ENCODE measurements around the gene CD48.
"Not testable (repeated sequence)": the region's sequence is repeated elsewhere in the genome, so short reads cannot be mapped to it uniquely, and the experiment has no call there.

CD48 gene

DNA sequence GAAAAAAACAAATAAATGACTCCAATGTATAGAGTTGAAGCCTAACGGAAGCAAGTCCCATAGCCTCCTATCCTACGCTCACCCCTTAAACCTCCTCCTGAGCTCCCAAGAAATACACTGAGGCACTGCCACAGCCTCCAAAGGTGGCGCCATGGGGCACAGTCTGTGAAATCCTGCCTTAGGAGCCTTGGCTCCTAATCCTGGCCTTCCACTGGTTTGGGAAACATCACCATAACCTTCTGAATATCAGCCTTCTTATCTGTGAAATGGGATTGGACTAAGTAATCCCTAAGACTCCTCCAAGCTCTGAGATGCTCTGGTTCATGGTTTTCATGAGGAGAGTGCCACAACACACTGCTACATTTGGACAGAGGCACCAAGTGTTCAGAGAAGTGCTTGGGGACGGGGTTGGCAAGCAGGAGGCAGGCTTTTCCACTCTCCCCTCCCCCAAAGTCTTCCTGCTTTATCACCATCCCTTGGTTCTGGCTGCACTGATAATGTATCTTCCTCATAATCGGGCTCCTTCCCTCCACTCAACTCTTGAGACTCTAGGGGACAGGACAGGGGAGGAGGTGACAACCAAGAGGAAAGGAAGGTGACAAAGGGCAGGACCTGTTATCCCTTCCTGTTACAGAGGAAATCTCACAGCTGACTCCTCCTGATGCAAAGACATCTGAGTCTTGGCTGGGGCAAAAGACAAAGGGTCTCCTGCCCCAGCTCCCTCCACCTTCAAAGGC, 30.2 kb upstream of the CD48 start:
- DNase-seq = no peak

DNA sequence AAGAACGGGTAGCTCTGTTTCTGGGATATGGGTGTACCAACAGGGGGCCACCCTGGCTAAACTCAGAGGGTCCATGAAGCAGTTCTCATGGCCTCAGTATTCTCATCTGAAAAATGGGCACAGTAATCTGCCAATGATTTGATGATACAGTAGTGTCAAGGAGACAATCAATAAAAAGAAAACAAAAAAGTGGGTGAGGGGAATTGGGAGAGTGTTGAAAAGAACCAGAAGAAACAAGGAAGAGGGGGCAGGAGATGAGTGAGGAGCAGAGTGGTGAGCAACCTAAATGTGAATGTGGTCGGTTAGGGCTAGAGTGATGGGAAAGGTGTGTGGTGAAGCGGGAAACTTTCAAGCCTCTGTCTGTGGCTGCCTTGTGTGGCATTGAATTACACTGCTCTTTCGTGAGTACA, 29.5 kb upstream of the CD48 start:
- DNase-seq = no peak

DNA sequence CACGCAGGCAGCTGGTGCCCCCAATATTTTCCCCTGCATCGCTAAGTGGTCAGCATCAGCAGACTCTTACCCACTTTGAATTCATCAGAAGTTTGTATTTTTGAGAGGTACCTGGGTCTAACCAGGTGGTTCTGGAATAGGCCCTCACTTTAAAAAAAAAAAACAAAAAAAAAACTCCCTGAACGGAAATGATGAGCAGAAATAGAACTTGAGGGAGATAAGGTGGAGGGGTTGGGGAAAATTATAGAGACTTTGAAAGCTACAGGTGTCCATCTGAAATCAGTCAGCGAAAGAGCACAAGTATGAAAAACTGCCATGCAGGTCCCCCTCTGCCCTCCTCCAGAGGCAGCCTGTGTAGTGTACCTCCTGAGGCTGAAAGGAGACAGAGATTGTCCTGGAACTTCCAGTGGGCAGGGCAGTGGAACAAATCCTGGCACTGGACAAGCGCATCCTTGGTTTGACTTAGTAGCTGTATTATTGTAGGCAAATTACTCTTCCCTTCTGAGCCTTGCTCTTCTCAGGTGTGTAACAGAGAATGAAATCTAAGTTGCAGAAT, 28.6 kb upstream of the CD48 start:
- no peak for DNase-seq

DNA sequence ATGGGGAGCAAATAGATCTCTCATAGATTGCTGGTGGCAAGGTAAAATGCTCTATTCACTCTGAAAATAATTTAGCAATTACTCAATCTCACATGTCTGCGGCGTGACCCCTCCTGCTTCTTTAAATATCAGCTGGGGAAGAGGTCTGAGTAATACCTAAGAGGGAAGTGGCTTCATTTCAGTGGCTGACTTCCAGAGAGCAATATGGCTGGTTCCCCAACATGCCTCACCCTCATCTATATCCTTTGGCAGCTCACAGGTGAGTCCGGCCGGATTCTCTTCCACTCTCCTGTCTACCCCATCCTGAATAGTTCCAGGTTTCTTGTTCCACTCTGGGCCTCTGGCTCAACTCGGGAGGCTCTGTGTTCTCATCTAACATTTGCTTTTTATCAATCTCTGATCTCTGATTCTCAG, 27.5 kb upstream of the CD48 start, which contains the start of gene SLAMF7:
TSS of gene SLAMF7 (plus strand) at position 150 of the 414 bp plus-strand sequence. CDS start at position 205, 55 bp downstream.
- no peak for DNase-seq

DNA sequence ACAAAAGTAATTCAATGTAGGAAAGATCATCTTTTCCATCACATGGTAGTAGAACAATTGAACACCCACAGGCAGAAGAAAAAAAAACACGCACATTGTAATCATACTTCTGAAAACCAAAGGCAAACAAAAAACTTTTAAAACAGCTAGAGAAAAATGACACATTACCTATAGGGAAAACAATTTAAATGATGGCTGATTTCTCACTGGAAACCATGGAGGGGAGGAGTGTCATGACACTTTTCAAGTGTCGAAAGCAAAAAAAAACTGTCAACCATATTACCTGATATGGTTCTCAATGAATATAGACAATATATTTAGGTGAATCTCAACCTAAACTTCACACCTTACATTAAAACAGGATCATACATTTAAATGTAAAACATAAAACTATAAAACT, 26.6 kb upstream of the CD48 start:
- DNase-seq = no peak

DNA sequence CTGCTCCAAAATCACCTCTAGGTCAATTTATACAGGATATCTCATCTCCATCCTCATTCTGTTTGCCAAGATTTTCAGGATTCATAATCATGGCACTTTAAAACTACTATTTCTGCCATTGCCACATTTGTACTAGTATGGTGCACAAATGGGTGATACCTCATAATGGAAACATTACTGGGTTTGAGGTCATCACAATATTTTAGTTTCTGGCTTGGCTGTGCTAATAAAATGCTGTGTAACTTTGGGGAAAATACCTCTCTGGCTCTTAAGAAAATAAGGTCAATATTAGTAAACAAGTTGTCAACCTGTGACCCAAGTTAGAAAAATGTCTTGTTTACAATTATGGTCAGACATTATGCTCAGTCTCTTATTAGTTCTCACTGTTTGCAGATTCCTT, 22.7 kb upstream of the CD48 start:
- DNase-seq = no peak

DNA sequence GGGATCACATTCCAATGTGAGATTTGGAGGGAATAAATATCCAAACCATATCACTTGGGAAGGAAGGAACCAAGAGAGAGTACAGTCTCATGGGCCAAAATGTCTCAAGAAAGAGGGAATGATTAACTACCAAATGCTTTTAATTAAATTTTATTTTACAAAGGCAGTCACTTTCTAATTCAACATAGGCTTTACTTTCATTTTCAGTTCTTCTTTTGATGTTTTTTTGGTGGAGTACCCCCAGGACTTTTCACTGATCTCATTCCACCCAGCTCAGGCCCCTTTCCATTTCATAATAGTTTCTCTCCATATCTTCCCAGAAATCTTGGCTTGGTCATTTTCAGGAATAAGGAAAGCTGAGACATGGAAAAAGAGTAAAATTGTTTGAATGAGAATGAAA, 22.3 kb upstream of the CD48 start:
- no peak for DNase-seq

DNA sequence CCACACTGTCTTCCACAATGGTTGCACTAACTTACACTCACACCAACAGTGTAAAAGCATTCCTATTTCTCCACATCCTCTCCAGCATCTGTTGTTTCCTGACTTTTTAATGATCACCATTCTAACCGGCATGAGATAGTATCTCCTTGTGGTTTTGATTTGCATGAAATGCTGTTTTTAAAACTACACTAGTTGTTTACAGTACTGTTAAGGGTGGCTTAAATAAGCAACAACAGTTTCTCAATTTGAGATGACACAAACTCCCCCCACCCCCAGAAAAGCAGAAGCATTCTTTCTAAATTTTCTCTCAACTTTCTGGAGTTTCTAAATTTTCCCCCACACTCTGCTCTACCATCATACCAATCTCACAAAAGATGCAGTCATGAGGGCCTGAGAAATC, 20.4 kb upstream of the CD48 start:
- DNase-seq = peak in 1 of 2 experiments; percentile 20

DNA sequence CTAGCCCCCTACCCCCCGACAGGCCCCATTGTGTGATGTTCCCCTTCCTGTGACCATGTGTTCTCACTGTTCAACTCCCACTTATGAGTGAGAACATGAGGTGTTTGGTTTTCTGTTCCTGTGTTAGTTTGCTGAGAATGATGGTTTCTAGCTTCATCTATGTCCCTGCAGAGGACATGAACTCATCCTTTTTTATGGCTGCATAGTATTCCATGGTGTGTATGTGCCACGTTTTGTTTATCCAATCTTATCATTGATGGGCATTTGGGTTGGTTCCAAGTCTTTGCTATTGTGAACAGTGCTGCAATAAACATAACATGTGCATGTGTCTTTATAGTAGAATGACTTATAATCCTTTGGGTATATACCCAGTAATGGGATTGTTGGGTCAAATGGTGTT, 19.9 kb upstream of the CD48 start:
- DNase-seq = not testable (repeated sequence)

DNA sequence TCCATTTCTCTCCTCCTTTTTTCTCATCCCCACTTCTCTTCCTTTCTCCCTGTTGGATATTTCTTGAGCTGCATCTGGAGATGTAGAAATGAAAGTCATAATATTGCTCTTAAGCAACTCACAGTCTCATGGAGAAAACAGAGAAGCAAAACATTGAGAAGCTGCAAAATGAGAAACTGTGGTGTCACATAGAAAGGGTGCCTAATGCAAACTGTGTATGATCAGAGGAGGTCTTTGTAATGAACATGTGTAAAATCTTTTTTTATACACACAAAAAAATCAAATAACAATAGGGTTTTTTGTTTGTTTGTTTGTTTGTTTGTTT, 15.7 kb upstream of the CD48 start:
- no peak for DNase-seq

DNA sequence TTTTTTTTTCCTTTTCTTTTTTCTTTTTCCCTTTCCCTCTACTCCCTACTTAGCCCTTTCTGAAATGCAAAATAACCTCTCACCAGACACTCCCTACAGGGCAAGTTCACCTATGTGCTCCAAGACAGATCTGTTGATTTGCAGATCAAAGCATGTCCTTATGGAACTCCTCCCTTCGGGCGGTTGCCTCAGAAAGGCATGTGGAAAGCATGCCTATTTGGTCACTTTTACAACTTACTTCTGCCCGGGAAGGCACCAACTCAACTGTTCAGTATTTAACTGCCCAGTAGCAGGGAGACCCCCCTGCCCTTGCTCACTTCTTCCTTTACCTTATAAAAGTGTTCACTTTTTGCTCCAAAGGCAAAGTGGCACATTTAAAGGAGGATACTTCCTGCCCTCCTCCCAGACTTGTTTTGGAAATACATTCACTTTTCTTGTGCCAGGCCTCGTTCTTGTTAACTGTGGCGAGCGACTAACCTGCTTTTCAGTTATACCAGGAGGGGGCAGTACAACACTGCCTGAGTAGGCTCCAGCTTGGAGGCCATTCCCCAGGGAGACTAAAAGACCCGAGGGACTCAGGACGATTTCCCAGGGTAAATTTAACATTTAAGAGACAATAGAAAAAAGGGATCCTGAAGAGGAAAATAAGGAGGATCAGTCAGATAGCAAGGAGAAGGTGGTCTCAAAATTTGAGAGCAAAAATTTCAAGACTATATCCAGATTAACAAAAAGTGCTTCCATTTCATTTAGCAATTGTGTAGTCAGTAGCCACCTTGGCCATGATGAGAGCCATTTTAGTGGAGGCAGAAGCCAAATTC, 15.1 kb upstream of the CD48 start:
- DNase-seq = peak; percentile 90 to 98

DNA sequence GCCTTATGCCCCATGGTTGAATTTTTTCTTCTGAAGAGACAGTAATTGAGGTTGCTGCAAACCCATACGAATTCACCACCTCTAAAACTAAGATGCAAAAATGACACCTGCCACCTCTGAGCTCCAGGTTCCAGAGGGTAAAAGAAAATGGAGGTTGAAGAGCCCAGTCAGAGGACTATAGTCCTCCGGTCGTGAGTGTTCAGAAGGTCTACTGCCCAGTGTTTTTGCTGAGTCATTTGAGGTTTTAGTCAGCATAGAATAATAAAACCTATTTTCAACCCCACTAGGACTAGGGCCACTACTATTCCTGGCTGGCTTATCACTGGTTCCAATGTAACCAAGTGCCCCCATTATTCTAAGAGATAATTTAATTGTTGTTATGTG, 14.5 kb upstream of the CD48 start:
- peak in 1 of 2 experiments; percentile 33 for DNase-seq

DNA sequence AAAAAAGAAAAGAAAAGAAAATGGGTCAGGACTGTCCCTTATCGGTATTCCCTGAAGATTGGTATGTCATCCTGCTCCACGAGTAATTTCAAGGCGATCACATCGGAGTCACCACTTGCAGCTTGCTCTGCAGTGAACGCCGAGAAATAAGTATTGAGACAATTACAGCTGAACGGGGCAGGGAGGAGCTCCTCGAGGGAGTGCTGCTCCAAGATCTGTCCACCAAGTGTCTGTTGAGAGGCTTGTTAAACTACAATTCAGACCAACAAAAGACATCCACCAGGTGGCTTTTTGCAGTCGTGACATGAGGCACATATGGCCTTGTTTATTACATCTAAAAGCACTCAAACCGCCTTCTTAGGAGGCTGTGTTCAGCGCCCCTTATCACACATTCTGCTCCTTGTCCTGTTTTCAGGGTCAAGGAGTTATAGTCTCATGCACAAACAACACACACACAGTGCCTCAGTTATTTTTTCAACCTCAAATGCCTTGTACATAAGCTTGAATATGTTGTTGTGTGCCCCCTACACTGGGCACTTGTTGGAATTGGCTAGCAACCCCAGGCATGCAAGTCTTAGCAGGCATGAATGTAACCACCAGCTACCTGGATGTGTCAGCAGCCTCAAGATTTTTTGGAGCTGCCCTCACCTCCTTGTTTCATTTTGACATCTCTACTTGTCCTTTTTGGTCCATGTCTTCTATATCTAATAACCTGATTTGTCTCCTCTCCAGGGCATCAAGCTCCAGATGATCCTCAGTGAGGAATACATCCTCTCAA, 13.0 kb upstream of the CD48 start:
- DNase-seq = no peak

DNA sequence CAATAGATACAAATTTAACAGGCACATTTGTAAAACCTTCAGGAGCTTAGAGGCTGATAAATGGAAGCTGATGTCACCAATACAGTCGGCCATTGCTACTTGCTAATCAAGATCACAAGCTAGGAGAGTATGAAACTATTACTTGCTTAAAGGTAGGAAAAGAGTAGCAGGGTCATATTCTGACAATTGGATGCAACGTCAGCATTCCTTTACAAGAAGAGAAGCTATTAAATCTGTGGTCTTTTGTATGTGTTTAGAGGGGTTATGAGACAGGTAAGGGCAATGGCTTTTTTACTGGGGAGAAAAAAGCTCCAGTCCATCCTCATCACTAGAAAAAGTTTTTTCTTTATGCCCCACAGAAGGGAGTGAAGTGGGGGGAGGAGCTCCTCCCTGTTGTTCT, 11.7 kb upstream of the CD48 start:
- no peak for DNase-seq

DNA sequence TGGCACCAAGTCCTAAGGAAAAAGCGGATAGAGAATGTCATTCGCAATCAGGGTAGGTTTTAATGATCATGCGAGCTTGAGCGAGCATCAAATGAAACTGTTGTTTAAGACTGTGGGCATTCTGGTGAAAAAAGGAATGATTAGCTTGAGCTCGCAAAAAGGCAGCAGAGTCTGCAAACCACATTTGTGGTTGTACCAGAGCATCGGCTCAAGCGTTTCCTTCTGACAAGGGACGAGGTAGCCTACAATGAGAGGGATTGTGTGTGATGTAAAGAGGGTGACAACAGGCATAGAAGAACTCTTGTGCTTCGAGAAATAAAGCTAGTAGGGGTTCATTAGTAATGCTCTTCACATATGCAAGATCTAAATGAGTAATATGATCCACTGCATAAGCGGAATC, 11.1 kb upstream of the CD48 start:
- DNase-seq = no peak

DNA sequence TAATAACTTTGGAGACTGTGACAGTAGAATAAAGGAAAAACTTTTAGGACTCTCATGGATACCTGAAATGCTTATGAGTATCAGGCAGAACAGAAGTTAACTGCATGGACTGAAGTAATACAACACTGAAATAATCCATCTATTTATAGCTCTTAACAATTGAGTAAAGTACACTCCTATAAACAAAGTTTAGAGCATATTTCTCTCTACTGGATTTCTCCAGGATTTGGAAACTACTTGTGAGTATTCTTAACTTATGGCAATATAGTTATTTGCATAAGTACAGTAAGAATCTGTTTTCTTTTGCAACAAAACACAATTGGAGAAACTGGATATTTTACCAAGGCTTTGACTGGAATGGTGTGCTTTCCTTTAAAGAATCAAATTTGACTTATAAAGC, 9.9 kb upstream of the CD48 start:
- DNase-seq = no peak

DNA sequence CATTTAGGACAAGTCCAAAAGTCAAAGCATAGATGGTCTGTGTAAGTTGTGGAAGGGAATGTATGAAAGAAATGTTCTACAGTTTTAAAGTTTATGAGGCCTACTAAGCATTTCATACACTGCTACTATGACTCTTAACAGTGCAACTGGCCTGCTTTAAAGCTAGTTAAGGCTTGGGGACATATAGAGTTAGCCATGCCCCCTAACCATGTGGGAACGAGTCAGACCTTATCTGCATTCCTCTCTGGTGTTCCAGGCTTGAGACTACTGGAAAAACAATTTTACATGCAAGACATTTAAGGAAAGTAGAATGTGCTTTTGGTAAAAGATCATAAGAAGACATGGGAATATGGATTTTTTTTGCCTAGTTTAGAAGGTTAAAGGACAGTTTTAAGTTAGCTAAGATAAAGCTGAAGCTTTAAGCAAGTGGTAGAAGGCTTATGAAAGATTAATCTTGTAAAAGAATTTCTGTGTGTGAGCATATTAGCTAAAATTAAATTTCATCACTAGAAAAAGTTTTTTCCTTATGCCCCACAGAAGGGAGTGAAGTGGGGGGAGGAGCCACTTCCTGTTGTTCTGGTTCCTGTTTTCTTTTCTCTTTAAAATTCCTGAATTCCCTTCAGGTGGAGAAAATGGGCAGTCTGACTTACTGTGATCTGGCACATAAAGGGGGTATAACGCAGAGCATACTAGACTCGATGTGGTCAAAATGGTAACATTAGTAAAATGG, 8.9 kb upstream of the CD48 start:
- DNase-seq = no peak

DNA sequence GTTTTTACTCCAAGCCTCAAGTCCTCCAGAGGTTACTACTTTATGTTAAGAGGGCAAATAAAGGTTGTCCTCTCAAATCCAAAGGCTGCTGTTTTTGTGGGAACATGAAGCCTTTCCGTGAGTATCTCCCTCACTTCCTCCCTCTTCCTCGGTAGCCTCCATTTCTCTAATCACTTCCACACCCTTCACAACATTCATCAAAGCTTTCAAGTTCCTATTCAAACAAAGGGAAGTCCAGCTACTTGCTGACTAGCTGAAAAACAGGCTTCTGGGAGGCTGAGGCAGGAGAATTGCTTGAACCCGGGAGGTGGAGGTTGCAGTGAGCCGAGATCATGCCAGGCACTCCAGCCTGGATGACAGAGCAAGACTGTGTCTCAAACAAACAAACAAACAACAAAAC, 6.6 kb upstream of the CD48 start:
- DNase-seq = no peak

DNA sequence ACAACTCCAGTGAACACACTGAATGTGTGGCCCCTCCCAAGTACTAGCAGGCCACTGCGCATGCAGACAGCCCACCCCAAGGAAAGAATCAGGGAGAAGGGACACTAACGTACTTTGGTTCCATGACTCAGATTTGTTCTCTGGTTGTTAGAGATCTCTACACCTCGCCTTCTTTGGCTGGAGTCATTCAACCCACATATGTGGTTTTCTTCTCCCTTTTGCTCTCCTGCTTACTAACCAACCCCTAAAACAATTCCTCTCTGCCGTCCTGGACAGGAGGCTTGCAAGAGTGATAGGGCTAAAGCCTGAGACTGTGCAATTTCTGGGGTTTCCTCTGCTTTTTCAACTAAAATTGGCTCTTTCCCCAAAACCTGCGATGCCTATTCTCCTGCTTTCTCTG, 5.7 kb upstream of the CD48 start:
- DNase-seq = no peak

DNA sequence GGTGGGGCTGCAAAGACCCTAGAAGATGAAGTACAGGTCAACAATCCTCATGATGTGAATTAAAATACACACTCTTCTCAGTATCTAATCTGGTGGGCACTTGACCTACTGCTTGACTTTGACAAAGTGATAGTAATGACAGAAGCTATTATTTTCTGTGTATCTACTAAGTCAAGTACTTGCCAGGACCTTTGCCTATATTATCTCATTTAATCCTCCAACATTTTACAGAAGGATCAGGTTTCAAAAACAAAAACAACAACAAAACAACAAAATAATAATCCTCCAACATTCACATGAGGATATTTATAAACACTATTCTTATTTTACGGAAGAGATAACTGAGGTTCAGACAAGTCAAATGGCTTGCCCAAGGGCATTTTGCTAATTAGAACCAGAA, 4.4 kb upstream of the CD48 start:
- DNase-seq = no peak

DNA sequence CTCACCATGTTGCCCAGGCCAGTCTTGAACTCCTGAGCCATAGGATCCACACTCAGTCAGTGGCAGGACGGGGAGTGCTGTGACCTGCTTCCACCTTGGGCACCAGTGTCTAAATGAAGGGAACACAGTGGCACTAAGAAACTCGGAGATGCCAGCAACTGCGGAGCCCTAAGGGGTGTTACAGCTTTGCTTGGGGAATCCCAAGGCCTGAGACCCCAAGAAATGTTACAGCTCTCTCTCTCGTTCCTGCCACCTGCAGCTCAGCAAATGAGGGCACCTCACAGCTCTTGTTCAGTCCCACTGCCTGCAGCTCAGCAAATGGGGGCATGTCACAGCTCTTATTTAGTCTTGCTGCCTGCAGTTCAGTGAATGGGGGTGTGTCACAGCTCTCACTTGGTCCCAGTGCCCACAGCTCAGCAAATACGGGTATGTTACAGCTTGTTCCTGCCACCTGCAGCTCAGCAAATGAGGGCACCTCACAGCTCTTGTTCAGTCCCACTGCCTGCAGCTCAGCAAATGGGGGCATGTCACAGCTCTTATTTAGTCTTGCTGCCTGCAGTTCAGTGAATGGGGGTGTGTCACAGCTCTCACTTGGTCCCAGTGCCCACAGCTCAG, 2.5 kb upstream of the CD48 start:
- DNase-seq = not testable (repeated sequence)

DNA sequence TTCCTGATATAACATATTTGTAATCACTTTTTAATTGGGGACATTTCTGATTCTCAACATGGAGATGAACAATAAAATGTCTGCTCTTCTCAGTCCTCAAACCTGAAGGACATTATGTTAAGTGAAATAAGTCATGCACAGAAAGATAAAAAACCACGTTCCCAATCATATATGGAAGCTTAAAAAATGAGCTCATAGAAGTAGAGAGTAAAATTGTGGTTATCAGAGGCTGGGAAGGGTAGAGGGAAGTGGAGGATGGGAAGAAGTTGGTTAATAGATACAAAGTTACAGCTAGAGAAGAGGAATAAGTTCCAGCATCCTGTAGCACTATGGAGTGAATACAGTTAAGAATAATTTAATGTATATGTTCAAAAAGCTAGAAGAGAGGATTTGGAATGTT, 1.5 kb upstream of the CD48 start:
- no peak for DNase-seq
